Body of pancreas (tissue), 4 donors: ENCODE results near the gene DHX36.

Experiments used
- CTCF ChIP-seq, 7 experiments: fragments of 450-650 bp in 4 of 7; fragments of 200-600 bp in 3 of 7; sonication (generic) in 3 of 7; IDR thresholded peaks; one replicate each; pipeline ENCODE4 v1.5.1; 2016 to 2019; ENCODE audit warnings: antibody characterized with exemption in 7 of 7
- POLR2A ChIP-seq, 3 donors: fragments of 450-650 bp; IDR thresholded peaks; one replicate each; pipeline ENCODE4 v1.6.1; 2016; ENCODE audit warnings: antibody characterized with exemption in 3 of 3, mild to moderate bottlenecking in 2 of 3

DNA sequence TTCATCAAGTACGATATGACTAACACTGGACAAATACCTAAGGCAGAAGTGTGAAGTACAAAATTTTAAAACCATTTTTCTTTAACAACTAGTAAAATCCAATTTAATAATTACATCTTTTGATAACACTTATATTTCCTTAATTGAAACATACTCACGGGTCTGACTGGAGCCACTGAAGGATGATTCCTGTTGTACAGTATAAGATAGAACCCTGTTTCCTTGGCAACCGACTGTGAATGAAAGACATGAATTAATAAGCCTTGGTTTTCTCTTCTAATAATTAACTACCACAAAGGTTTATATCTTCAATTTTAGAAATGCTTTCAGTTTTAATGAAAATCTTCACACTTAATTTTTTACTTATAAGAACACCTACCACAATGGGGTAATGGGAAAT, 19.4 kb downstream of the DHX36 start:
- TF ChIP-seq CTCF (IDR thresholded peaks at IDR 0.05) (no peak), POLR2A (IDR thresholded peaks at IDR 0.05) (no peak)
